GM10248 (cell line): ENCODE results near the gene TMEM212.
A peak's percentile ranks its signal among the peaks of the same experiment; 100 is the strongest.

Experiments used
- CTCF ChIA-PET: fragments of 300-600 bp; sonication (Branson Sonifier 250); formaldehyde crosslinking; extraction: SDS; loops from one replicate; lab custom pipeline; 2021; ENCODE audit warnings: antibody characterized with exemption; lab: Yijun Ruan, JAX
- POLR2A ChIA-PET: fragments of 350-650 bp; sonication (Branson Sonifier 250); formaldehyde crosslinking; extraction: SDS; loops from one replicate; lab custom pipeline; 2020; ENCODE audit warnings: antibody characterized with exemption; lab: Yijun Ruan, JAX
- DNase-seq: peaks from one replicate; pipeline ENCODE4 v3.0.0; 2012; ENCODE audit errors: extremely low spot score
- TF ChIP-seq, protein P1 (sequence below): IDR thresholded peaks from 2 replicates; pipeline ENCODE4 v1.5.1; 2012; ENCODE audit warnings: mild to moderate bottlenecking, low read depth; ENCODE audit errors: extremely low read depth, missing control alignments, control extremely low read depth

The TMEM212 gene

DNA sequence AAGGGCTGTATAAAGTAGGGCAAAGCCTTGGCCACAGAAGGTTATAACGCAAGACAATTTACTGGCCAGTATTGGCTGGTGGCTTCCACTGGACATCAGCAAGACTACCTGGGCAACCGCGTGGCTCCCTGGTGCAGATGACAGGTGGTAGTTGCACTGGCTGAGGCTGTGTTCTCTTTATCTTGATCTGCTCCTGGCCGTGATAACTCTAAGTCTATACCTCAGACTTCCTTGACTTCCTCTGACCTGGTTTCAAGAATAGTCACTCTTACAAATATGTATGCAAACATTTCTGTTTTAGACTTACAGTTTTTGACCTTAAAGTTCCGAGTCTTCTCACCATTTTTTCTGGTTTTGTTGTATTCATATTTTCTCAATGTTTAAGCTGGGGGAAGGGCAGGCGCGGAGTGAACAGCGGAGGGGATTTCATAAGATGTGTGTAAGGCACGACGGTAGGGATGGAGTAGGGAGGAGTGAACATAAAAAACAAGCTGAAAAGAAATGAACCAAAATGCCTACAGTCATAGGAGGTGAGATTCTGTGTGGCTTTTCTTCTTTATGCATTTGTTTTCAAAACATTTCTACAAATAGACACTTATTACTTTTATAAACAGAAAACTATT lies 15.2 kb upstream of the TMEM212 start:
- ChIA-PET CTCF (interaction anchor here (1.2 to 3.3 kb wide), 7 partner anchors 12 to 514 kb away, joined by 3 to 20 read pairs (median 9); no protein-coding TSS in a partner anchor), POLR2A (no interaction called here)
- TF ChIP-seq, protein P1, sequence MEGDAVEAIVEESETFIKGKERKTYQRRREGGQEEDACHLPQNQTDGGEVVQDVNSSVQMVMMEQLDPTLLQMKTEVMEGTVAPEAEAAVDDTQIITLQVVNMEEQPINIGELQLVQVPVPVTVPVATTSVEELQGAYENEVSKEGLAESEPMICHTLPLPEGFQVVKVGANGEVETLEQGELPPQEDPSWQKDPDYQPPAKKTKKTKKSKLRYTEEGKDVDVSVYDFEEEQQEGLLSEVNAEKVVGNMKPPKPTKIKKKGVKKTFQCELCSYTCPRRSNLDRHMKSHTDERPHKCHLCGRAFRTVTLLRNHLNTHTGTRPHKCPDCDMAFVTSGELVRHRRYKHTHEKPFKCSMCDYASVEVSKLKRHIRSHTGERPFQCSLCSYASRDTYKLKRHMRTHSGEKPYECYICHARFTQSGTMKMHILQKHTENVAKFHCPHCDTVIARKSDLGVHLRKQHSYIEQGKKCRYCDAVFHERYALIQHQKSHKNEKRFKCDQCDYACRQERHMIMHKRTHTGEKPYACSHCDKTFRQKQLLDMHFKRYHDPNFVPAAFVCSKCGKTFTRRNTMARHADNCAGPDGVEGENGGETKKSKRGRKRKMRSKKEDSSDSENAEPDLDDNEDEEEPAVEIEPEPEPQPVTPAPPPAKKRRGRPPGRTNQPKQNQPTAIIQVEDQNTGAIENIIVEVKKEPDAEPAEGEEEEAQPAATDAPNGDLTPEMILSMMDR = no peak
- DNase-seq = no peak

DNA sequence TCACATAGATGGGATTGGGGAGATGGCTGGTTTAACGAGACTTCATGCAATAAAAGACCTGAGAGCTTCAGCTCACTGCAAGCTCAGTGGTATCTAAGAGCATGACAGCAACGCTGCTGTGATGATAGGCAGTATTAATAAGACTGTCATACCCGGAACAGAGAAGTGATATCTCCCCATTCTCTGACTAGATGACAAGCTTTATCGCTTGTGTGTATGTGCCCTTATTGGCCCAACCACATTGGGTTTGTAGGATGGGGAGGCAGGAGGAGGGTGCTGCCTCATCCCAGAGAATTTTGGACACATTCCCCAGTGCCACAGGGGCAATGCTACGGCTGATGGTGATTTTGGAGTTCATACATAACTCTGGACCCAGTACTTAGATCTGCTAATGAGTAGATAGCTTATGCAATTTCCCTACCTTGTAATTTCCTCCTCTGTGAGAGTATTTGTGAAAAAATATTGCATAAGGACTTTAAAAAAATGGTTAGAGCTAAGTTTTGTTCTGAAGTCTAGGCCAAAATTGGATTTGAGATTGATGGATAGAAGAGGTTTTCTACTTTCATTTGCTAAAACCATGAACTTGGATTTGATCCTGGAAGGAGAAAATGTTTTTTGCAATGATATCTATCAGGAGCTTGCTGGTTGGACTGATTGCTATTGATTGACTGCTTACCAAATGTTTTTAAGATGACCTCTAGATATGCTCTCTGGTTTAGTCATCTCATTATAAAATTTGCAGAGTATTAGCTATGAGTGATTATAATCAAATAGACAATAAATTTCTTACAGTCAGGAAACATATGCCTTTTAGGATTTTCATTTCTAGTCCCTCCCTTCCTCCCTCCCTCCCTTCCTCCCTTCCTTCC lies 14.0 kb upstream of the TMEM212 start:
- TF ChIP-seq, protein P1 = no peak
- ChIA-PET POLR2A (no interaction called here), CTCF (interaction anchor here (0.8 to 3.3 kb wide), 16 partner anchors 11 to 215 kb away, joined by 3 to 20 read pairs (median 4); no protein-coding TSS in a partner anchor)
- DNase-seq = no peak

DNA sequence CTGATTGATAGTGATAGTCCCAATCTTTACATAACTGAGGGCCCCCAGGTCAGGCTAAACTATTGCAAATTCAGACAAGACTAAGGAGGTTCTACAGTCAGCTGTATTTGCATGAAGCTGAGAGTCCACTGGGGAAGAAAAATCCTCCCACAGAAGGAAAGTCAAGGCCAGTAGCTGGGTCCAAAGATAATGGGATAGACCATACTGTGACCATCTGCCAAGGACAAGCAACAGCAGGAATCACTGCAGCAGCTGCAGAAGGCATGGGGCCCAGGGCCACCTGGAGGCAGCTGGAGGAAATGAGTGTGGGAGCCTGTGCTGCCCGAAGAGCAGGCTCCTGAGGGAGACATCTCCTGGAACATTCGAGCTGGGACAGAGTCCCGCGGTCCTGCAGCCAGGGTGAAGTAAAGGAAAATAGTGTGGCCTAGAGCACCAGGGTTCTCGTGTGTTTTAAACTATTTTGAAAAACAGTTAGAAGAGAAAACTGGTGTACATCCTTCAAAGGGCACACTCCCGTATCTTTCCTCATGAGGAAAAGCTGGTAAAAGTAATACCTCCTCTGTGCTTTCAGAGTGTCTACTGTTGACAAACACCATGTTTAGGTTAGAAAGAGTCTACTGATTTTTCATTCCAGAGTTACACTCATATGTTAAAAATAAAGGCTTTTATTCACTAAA lies 13.2 kb upstream of the TMEM212 start:
- peak; percentile 37 for DNase-seq
- TF ChIP-seq, protein P1 = peak; percentile 70
- POLR2A ChIA-PET = no interaction called here
- CTCF ChIA-PET = interaction anchor here (0.8 to 3.3 kb wide), 17 partner anchors 10 to 868 kb away, joined by 3 to 20 read pairs (median 4); no protein-coding TSS in a partner anchor

DNA sequence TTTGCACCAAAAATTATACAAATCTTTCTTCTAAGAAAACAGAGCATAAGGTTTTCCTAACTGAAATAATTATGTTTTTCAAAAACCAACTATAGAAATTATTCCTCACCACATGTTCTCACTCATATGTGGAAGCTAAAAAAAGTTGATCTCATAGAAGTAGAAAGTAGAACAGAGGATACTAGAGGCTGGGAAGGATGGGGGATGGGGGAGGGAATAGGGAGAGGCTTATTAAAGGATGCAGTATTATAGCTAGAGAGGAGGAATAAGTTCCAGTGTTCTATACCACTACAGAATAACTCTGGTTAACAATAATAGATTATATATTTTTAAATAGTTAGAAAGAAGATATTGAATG lies 12.7 kb upstream of the TMEM212 start:
- TF ChIP-seq, protein P1 = no peak
- ChIA-PET CTCF (interaction anchor here (1.0 to 3.3 kb wide), 11 partner anchors 10 to 869 kb away, joined by 3 to 20 read pairs (median 7); no protein-coding TSS in a partner anchor), POLR2A (no interaction called here)
- no peak for DNase-seq

DNA sequence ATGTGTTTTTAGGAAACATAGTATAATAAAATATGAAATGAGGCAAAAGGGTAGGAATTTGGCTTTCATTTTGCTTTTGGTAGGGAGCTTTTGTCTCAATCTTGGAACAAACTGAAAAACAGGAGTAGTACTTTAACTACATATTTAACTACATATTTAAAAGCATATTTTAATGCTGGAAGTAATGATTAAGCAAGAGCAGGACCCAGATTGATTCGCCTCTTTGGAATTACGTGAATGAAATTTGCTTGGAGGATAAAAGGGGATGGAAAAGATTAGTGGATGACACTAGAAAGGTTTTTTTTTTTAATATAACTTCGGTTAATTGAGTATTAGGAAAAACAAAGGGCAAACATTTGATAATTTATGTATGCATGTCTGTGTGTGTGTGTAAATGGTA lies 11.2 kb upstream of the TMEM212 start:
- ChIA-PET CTCF (interaction anchor here (3.6 kb wide), 1 partner anchor 9 kb away, joined by 15 read pairs; no protein-coding TSS in a partner anchor), POLR2A (no interaction called here)
- TF ChIP-seq, protein P1 = no peak
- DNase-seq = no peak

DNA sequence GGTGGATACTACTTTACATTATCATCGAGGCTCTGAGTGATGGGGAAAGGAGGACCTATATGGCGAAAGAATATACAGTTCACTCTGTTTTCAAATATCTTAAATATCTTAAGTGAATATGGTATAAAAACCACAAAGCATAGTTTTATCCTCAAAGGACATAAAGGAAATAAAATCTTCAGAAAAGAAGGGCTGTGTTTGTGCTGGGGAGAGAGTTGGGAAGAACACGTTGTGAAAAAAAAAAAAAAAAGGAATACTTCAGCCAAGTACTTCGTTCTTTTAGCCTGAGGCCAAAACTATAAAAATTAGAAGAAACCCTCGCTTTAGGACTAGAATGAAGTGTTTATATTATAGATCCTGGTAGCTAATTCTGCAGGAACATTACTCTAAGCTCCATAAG lies 10.2 kb upstream of the TMEM212 start:
- CTCF ChIA-PET = interaction anchor here (1.0 to 3.6 kb wide), 7 partner anchors 10 to 783 kb away, joined by 4 to 17 read pairs (median 4); partner anchors contain the start of gene PLD1
- POLR2A ChIA-PET = no interaction called here
- no peak for DNase-seq
- TF ChIP-seq, protein P1 = no peak
